HepG2 (cell line): ENCODE data around the gene AGPAT3. TPM values are rescaled to one million over a fixed set of nuclear protein-coding genes. Genes with fewer than 3 reads are reported as not detected.

Experiments used
- ATAC-seq: fragments of 200-7000 bp; cut with Tn5 transposase; 3 replicates; pipeline ENCODE4 v1.9.1; 2020; ENCODE audit warnings: mild to moderate bottlenecking, moderate library complexity
- BruUV-seq: library from RNA; stranded (reverse); fragments of 400-500 nt; replicated peaks from 2 replicates; lab custom pipeline; 2021; lab: Mats Ljungman, UMichigan
- CTCF ChIA-PET: fragments of 300-600 bp; formaldehyde crosslinking; extraction: SDS; loops from one replicate; lab custom pipeline; 2021; ENCODE audit warnings: low total read pairs, inconsistent platforms, low intra/inter-chr PET ratio; lab: Yijun Ruan, JAX
- POLR2A ChIA-PET: fragments of 350-600 bp; sonication (Branson Sonifier 250); formaldehyde crosslinking; loops from one replicate; lab custom pipeline; 2020; ENCODE audit warnings: antibody characterized with exemption, inconsistent platforms; lab: Yijun Ruan, JAX
- DNase-seq: peaks from one replicate; pipeline ENCODE4 v3.0.0-alpha.2; 2015; ENCODE audit warnings: low spot score
- FAIRE-seq: peaks from 3 replicates; lab custom pipeline; 2011; peaks lifted over from hg19 to GRCh38; lab: Jason Lieb, UNC
- H2AFZ ChIP-seq: one replicate; pipeline ENCODE4 v1.6.1; 2011; ENCODE audit warnings: low read length, inconsistent platforms
- H3K27ac ChIP-seq: fragments of 300-600 bp; 3 replicates; pipeline ENCODE4 v1.8.0; 2011; ENCODE audit warnings: mixed run types, mild to moderate bottlenecking, mixed read lengths, low read length, inconsistent platforms; ENCODE audit not compliant: insufficient read depth; ENCODE audit errors: extremely low read length
- H3K27me3 ChIP-seq, 2 experiments: fragments of 200-600 bp in 1 of 2; 2 replicates in 1 of 2; 3 replicates in 1 of 2; pipeline versions ENCODE4 v1.6.0 to v1.8.0; 2011; ENCODE audit warnings: low read length in 2 of 2, mild to moderate bottlenecking in 2 of 2, moderate library complexity in 2 of 2, inconsistent platforms in 1 of 2; ENCODE audit not compliant: insufficient read depth in 2 of 2, control insufficient read depth in 1 of 2
- H3K36me3 ChIP-seq, 2 experiments: fragments of 200-600 bp in 1 of 2; replicated peaks in 1 of 2; 2 replicates in 1 of 2; 3 replicates in 1 of 2; pipeline versions ENCODE4 v1.5.1 to v1.8.0; 2011; ENCODE audit warnings: low read length in 2 of 2, inconsistent platforms in 1 of 2; ENCODE audit not compliant: insufficient read depth in 2 of 2, control insufficient read depth in 1 of 2
- H3K4me1 ChIP-seq: 2 replicates; pipeline ENCODE4 v1.5.1; 2012; ENCODE audit warnings: low read length, inconsistent platforms; ENCODE audit not compliant: insufficient read depth
- H3K4me2 ChIP-seq: 2 replicates; pipeline ENCODE4 v1.6.0; 2011; ENCODE audit warnings: low read depth, low read length, inconsistent platforms
- H3K4me3 ChIP-seq, 3 experiments: fragments of 200-600 bp in 1 of 3; sonication (generic), shearing (Covaris generic) in 1 of 3; replicated peaks in 1 of 3; 2 replicates each; pipeline ENCODE4 v1.5.1; 2011 to 2016; ENCODE audit warnings: low read length in 3 of 3, inconsistent platforms in 2 of 3, low read depth in 2 of 3, mild to moderate bottlenecking in 2 of 3, control low read depth in 1 of 3, mixed read lengths in 1 of 3; ENCODE audit not compliant: insufficient read depth in 1 of 3
- H3K79me2 ChIP-seq: one replicate; pipeline ENCODE4 v1.6.1; 2011; ENCODE audit warnings: low read length, inconsistent platforms; ENCODE audit not compliant: insufficient read depth
- H3K9ac ChIP-seq: 2 replicates; pipeline ENCODE4 v1.6.0; 2011; ENCODE audit warnings: mild to moderate bottlenecking, low read depth, low read length, inconsistent platforms; ENCODE audit not compliant: insufficient read depth
- H3K9me3 ChIP-seq: 2 replicates; pipeline ENCODE4 v1.5.1; 2012; ENCODE audit warnings: mild to moderate bottlenecking, low read length
- H4K20me1 ChIP-seq: 2 replicates; pipeline ENCODE4 v1.6.0; 2011; ENCODE audit warnings: inconsistent platforms, mild to moderate bottlenecking, low read length, moderate library complexity; ENCODE audit not compliant: insufficient read depth
- AFF4 ChIP-seq: sonication (generic); formaldehyde crosslinking; IDR thresholded peaks from 2 replicates; pipeline ENCODE4 v1.4.0; 2020; ENCODE audit warnings: missing genetic modification reagents
- BRD4 ChIP-seq: sonication (generic); formaldehyde crosslinking; IDR thresholded peaks from 2 replicates; pipeline ENCODE4 v1.4.0; 2020; ENCODE audit warnings: missing genetic modification reagents
- DMAP1 ChIP-seq: IDR thresholded peaks from 2 replicates; pipeline ENCODE4 v1.6.1; 2016
- DZIP1 ChIP-seq: sonication (generic); formaldehyde crosslinking; IDR thresholded peaks from 2 replicates; pipeline ENCODE4 v1.5.0; 2020; ENCODE audit warnings: mild to moderate bottlenecking, missing genetic modification reagents
- EP300 ChIP-seq, 3 experiments: sonication (generic) in 1 of 3; formaldehyde crosslinking in 1 of 3; IDR thresholded peaks; 2 replicates each; pipeline versions ENCODE4 v1.5.1 to v1.6.1; 2011 to 2020; ENCODE audit warnings: low read depth in 2 of 3, low read length in 2 of 3, borderline replicate concordance in 1 of 3, improper control_type of control experiment in 1 of 3, mild to moderate bottlenecking in 1 of 3, missing genetic modification reagents in 1 of 3, moderate library complexity in 1 of 3
- FLYWCH1 ChIP-seq: sonication (generic); formaldehyde crosslinking; IDR thresholded peaks from 2 replicates; pipeline ENCODE4 v1.8.1; 2023; ENCODE audit warnings: mild to moderate bottlenecking, missing genetic modification reagents
- HOXA9 ChIP-seq: sonication (generic); formaldehyde crosslinking; IDR thresholded peaks from 2 replicates; pipeline ENCODE4 v1.8.1; 2022; ENCODE audit warnings: missing genetic modification reagents, mild to moderate bottlenecking, moderate library complexity, borderline replicate concordance
- KDM1A ChIP-seq: IDR thresholded peaks from 2 replicates; pipeline ENCODE4 v1.6.1; 2016; ENCODE audit warnings: missing compliant biosample characterization
- KDM5A ChIP-seq: fragments of 200-600 bp; sonication (generic); IDR thresholded peaks from 2 replicates; pipeline ENCODE4 v1.7.0; 2018; ENCODE audit warnings: antibody characterized with exemption, mild to moderate bottlenecking, low read length, borderline replicate concordance
- RFX3 ChIP-seq: IDR thresholded peaks from 2 replicates; pipeline ENCODE4 v1.6.1; 2016; ENCODE audit warnings: missing biosample characterization, missing genetic modification reagents
- SSRP1 ChIP-seq: IDR thresholded peaks from 2 replicates; pipeline ENCODE4 v1.6.1; 2016; ENCODE audit warnings: control low read depth
- TMF1 ChIP-seq: sonication (generic); formaldehyde crosslinking; IDR thresholded peaks from 2 replicates; pipeline ENCODE4 v1.8.1; 2022; ENCODE audit warnings: low read depth, missing genetic modification reagents
- ZNF329 ChIP-seq: sonication (generic); formaldehyde crosslinking; IDR thresholded peaks from 2 replicates; pipeline ENCODE4 v1.9.0; 2021; ENCODE audit warnings: low read depth, mild to moderate bottlenecking, missing genetic modification reagents
- ZNF33B ChIP-seq: sonication (generic); formaldehyde crosslinking; IDR thresholded peaks from 2 replicates; pipeline ENCODE4 v1.5.1; 2020; ENCODE audit warnings: mild to moderate bottlenecking, missing genetic modification reagents
- ZNF800 ChIP-seq: sonication (generic); formaldehyde crosslinking; IDR thresholded peaks from 2 replicates; pipeline ENCODE4 v1.4.0; 2020; ENCODE audit warnings: missing genetic modification reagents
- ZSCAN9 ChIP-seq: IDR thresholded peaks from 2 replicates; pipeline ENCODE4 v1.6.1; 2016; ENCODE audit warnings: borderline replicate concordance
- WGBS: methylation state at CpG from one replicate; pipeline ENCODE4 v1.1.6; 2017; ENCODE audit warnings: low lambda C conversion rate; 5-methylcytosine and 5-hydroxymethylcytosine counted together
- in situ Hi-C: cut with HindIII; loops from 2 replicates; pipeline ENCODE4 v1.10.0; 2017; ENCODE audit warnings: low pct_unique_long_range_greater_than_20kb; ENCODE audit not compliant: extremely low pct_ligation_motif_present
- intact Hi-C: fragments of 100-400 bp; cut with micrococcal nuclease; formaldehyde crosslinking; loops from one replicate; pipeline ENCODE4 v1.10.0; 2022; ENCODE audit not compliant: unreplicated experiment
- polyA plus RNA-seq, 8 experiments: library from polyadenylated mRNA; depleted of rRNA in 3 of 8; stranded (reverse) in 7 of 8; unstranded in 1 of 8; fragments of >200 nt; fragmentation: Illumina TruSeq in 4 of 8; extraction: Trizol in 4 of 8; gene quantifications; 2 replicates each; pipeline versions ENCODE4 v1.2.1 to v1.2.3, GENCODE V29; 2011 to 2016; ENCODE audit warnings: low read depth in 4 of 8, missing spikeins in 1 of 8, mixed read lengths in 1 of 8; ENCODE audit not compliant: insufficient read depth in 1 of 8
- total RNA-seq, 5 experiments: library from RNA; depleted of rRNA; stranded (reverse); fragments of >200 nt; fragmentation: Illumina TruSeq; extraction: Trizol; gene quantifications; 2 replicates each; pipeline ENCODE4 v1.2.3, GENCODE V29; 2016; ENCODE audit warnings: low read depth in 1 of 5
- TF ChIP-seq, protein P1 (sequence below): sonication (generic); formaldehyde crosslinking; IDR thresholded peaks from 2 replicates; pipeline ENCODE4 v1.8.0; 2022; ENCODE audit warnings: missing genetic modification reagents, mild to moderate bottlenecking, borderline replicate concordance

Gene AGPAT3
- total and polyA plus RNA-seq, 2 of the 13 experiments (the other 11 are each of a cell fraction or from before 2014, with no cell fraction given), result 32.2 to 54.4 TPM

- DNase-seq (no peak), ATAC-seq (no peak), FAIRE-seq (no peak)
- WGBS, result 81% methylated on average over 13 of the region's 13 CpGs
- BruUV-seq, result no TSS peak
- intact Hi-C loops, result no loop called here
- in situ Hi-C loops, result no loop called here
- no peaks in the 10 kb centered on the region for H4K20me1 ChIP-seq
- POLR2A ChIA-PET, result no interaction called here
- no peak overlapping the region for H2AFZ ChIP-seq
- H3K4me3 ChIP-seq, result no peak overlapping the region
- no peaks in the 10 kb centered on the region for H3K79me2 ChIP-seq
- no peak overlapping the region for H3K9ac ChIP-seq
- no peaks in the 10 kb centered on the region for H3K36me3 ChIP-seq
- no peak overlapping the region for H3K4me2 ChIP-seq
- no peaks in the 10 kb centered on the region for H3K9me3 ChIP-seq
- H3K27ac ChIP-seq, result no peak overlapping the region
- peaks cover 0 to 9% of the 10 kb centered on the region in 2 experiments; a peak in 3 of 5 replicates for H3K27me3 ChIP-seq
- CTCF ChIA-PET, result no interaction called here
- peaks cover 23% of the 10 kb centered on the region for H3K4me1 ChIP-seq
- TF ChIP-seq AFF4 (CRISPR knock-in tag), result no peak
- no peak for TF ChIP-seq RFX3 (CRISPR knock-in tag)
- TF ChIP-seq ZNF33B (CRISPR knock-in tag), result no peak
- TF ChIP-seq TMF1 (CRISPR knock-in tag), result no peak
- TF ChIP-seq ZSCAN9, result no peak
- TF ChIP-seq, protein P1, sequence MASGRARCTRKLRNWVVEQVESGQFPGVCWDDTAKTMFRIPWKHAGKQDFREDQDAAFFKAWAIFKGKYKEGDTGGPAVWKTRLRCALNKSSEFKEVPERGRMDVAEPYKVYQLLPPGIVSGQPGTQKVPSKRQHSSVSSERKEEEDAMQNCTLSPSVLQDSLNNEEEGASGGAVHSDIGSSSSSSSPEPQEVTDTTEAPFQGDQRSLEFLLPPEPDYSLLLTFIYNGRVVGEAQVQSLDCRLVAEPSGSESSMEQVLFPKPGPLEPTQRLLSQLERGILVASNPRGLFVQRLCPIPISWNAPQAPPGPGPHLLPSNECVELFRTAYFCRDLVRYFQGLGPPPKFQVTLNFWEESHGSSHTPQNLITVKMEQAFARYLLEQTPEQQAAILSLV (CRISPR knock-in tag), result no peak
- TF ChIP-seq FLYWCH1 (CRISPR knock-in tag), result no peak
- no peak for TF ChIP-seq EP300 (IDR thresholded peaks at IDR 0.05; ENCODE audit: low read depth in 2 of 2, low read length in 2 of 2)
- TF ChIP-seq EP300 (CRISPR knock-in tag; IDR thresholded peaks at IDR 0.05; ENCODE audit: borderline replicate concordance), result no peak
- no peak for TF ChIP-seq ZNF800 (CRISPR knock-in tag)
- no peak for TF ChIP-seq KDM5A
- no peak for TF ChIP-seq SSRP1 (CRISPR knock-in tag)
- no peak for TF ChIP-seq KDM1A (CRISPR knock-in tag)
- no peak for TF ChIP-seq BRD4
- no peak for TF ChIP-seq ZNF329
- TF ChIP-seq HOXA9 (CRISPR knock-in tag), result no peak
- TF ChIP-seq DMAP1, result no peak
- TF ChIP-seq DZIP1, result no peak
These were observed 140.0 kb downstream of the AGPAT3 start for GRCh38 chr21:44005071-44005470.
